Hepatocyte (in vitro differentiated cells): ENCODE data around the gene DDX10. TPM values are rescaled to one million over a fixed set of nuclear protein-coding genes. Genes with fewer than 3 reads are reported as not detected.

ENCODE experiments used
- DNase-seq: peaks from one replicate; pipeline ENCODE4 v3.0.0-alpha.2; 2016; ENCODE audit warnings: low spot score
- H2AFZ ChIP-seq: fragments of 200-600 bp; sonication (generic); 2 replicates; pipeline ENCODE4 v1.6.0; 2016; ENCODE audit warnings: antibody characterized with exemption, mild to moderate bottlenecking
- H3K27ac ChIP-seq: fragments of 200-600 bp; sonication (generic); 2 replicates; pipeline ENCODE4 v1.5.1; 2016; ENCODE audit warnings: mild to moderate bottlenecking
- H3K27me3 ChIP-seq: fragments of 200-600 bp; sonication (generic); 2 replicates; pipeline ENCODE4 v1.6.1; 2016
- H3K36me3 ChIP-seq: fragments of 200-600 bp; sonication (generic); replicated peaks from 2 replicates; pipeline ENCODE4 v1.5.1; 2016; ENCODE audit warnings: low read depth; ENCODE audit not compliant: insufficient read depth
- H3K4me1 ChIP-seq: fragments of 200-600 bp; sonication (generic); 2 replicates; pipeline ENCODE4 v1.5.1; 2016; ENCODE audit warnings: mild to moderate bottlenecking, moderate library complexity; ENCODE audit not compliant: insufficient read depth
- H3K4me2 ChIP-seq: fragments of 200-600 bp; sonication (generic); 2 replicates; pipeline ENCODE4 v1.6.0; 2016
- H3K4me3 ChIP-seq: fragments of 200-600 bp; sonication (generic); 2 replicates; pipeline ENCODE4 v1.5.1; 2016; ENCODE audit warnings: mild to moderate bottlenecking
- H3K79me2 ChIP-seq: fragments of 200-600 bp; sonication (generic); 2 replicates; pipeline ENCODE4 v1.6.0; 2017; ENCODE audit warnings: mild to moderate bottlenecking
- H3K9me2 ChIP-seq: fragments of 200-600 bp; sonication (generic); replicated peaks from 2 replicates; pipeline ENCODE4 v1.6.0; 2017; ENCODE audit warnings: mild to moderate bottlenecking; ENCODE audit not compliant: insufficient read depth
- H3K9me3 ChIP-seq: fragments of 200-600 bp; sonication (generic); 2 replicates; pipeline ENCODE4 v1.5.1; 2016; ENCODE audit warnings: low read depth, mild to moderate bottlenecking
- H4K20me1 ChIP-seq: fragments of 200-600 bp; sonication (generic); 2 replicates; pipeline ENCODE4 v1.6.0; 2016; ENCODE audit warnings: mild to moderate bottlenecking; ENCODE audit not compliant: insufficient read depth, poor library complexity, severe bottlenecking
- CTCF ChIP-seq: fragments of 200-600 bp; sonication (generic); IDR thresholded peaks from 2 replicates; pipeline ENCODE4 v1.5.1; 2016; ENCODE audit warnings: antibody characterized with exemption, mild to moderate bottlenecking; ENCODE audit not compliant: poor library complexity
- EZH2 ChIP-seq: fragments of 200-600 bp; sonication (generic); IDR thresholded peaks from 2 replicates; pipeline ENCODE4 v1.6.1; 2016; ENCODE audit warnings: antibody characterized with exemption, mild to moderate bottlenecking, borderline replicate concordance
- EZH2phosphoT487 ChIP-seq: fragments of 200-600 bp; sonication (generic); IDR thresholded peaks from one replicate; pipeline ENCODE4 v1.6.1; 2018; ENCODE audit warnings: antibody characterized with exemption, mild to moderate bottlenecking, low read depth, moderate library complexity; ENCODE audit not compliant: unreplicated experiment, severe bottlenecking
- WGBS: methylation state at CpG from one replicate; pipeline ENCODE4 v1.1.6; 2016; ENCODE audit warnings: low lambda C conversion rate; ENCODE audit errors: missing lambda C conversion rate; 5-methylcytosine and 5-hydroxymethylcytosine counted together
- polyA plus RNA-seq: library from polyadenylated mRNA; unstranded; fragments of >200 nt; fragmentation: Nextera tagmentation; extraction: Ambion mirVana; gene quantifications from 2 replicates; pipeline ENCODE4 v1.2.1, GENCODE V29; 2016
- total RNA-seq: library from RNA; depleted of rRNA; stranded (reverse); fragments of >200 nt; gene quantifications from 2 replicates; pipeline ENCODE4 v1.2.3, GENCODE V29; 2014

Gene DDX10
- total and polyA plus RNA-seq, 2 experiments from 2014 or later = 9.6 to 13.9 TPM

DNA sequence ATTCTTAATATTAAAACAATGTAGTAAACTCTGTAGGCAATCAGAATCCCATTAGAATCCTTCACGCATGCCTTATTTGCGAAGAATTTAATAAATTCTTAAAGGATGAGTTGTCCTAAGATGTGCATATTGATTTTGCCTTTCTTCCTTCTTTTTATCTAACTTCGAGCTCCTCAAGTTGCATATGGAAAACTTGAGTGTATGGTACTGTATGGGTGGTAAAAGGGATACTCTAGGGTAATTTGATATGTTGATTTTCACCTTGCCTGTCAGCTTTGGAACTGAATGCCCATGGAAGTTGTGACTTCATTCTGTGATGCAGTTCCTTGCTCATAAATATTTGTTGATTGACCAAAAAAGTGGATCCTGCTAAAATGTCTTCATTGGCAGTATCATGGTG is 193.8 kb downstream of the DDX10 start:
- Histone ChIP-seq H3K4me3 (no peak overlapping the region), H3K36me3 (no peaks in the 10 kb centered on the region), H3K4me1 (peaks cover 5% of the 10 kb centered on the region), H3K4me2 (no peak overlapping the region), H3K9me3 (no peaks in the 10 kb centered on the region), H3K27ac (no peak overlapping the region), H3K9me2 (no peaks in the 10 kb centered on the region), H2AFZ (no peak overlapping the region), H3K79me2 (no peaks in the 10 kb centered on the region), H4K20me1 (no peaks in the 10 kb centered on the region), H3K27me3 (no peaks in the 10 kb centered on the region)
- 95% methylated on average over 3 of the region's 3 CpGs for WGBS
- no peak for DNase-seq
- TF ChIP-seq CTCF (no peak), EZH2 (no peak), EZH2phosphoT487 (no peak)

- H3K4me1 ChIP-seq = no peaks in the 10 kb centered on the region
- TF ChIP-seq EZH2phosphoT487 = no peak
- no peak for TF ChIP-seq EZH2
- TF ChIP-seq CTCF = no peak
- no peaks in the 10 kb centered on the region for H3K27me3 ChIP-seq
- no peak overlapping the region for H2AFZ ChIP-seq
- no peaks in the 10 kb centered on the region for H4K20me1 ChIP-seq
- WGBS = 70% methylated on average over 1 of the region's 1 CpG
- H3K36me3 ChIP-seq = no peaks in the 10 kb centered on the region
- no peak for DNase-seq
- H3K9me3 ChIP-seq = no peaks in the 10 kb centered on the region
- no peak overlapping the region for H3K4me2 ChIP-seq
- no peak overlapping the region for H3K27ac ChIP-seq
- H3K9me2 ChIP-seq = no peaks in the 10 kb centered on the region
- no peaks in the 10 kb centered on the region for H3K79me2 ChIP-seq
- H3K4me3 ChIP-seq = no peak overlapping the region
These were observed 194.6 kb downstream of the DDX10 start for GRCh38 chr11:108859510-108859909.

GRCh38 chr11:108863528-108863927 is 198.7 kb downstream of the DDX10 start:
- H3K4me2 ChIP-seq = no peak overlapping the region
- no peaks in the 10 kb centered on the region for H3K36me3 ChIP-seq
- DNase-seq = no peak
- WGBS = 70% methylated on average over 1 of the region's 1 CpG
- H2AFZ ChIP-seq = no peak overlapping the region
- H3K4me3 ChIP-seq = no peak overlapping the region
- no peaks in the 10 kb centered on the region for H3K79me2 ChIP-seq
- TF ChIP-seq EZH2phosphoT487 = no peak
- TF ChIP-seq EZH2 = no peak
- no peak for TF ChIP-seq CTCF
- no peaks in the 10 kb centered on the region for H3K4me1 ChIP-seq
- no peaks in the 10 kb centered on the region for H4K20me1 ChIP-seq
- H3K27ac ChIP-seq = no peak overlapping the region
- no peaks in the 10 kb centered on the region for H3K27me3 ChIP-seq
- no peaks in the 10 kb centered on the region for H3K9me3 ChIP-seq
- no peaks in the 10 kb centered on the region for H3K9me2 ChIP-seq

DNA sequence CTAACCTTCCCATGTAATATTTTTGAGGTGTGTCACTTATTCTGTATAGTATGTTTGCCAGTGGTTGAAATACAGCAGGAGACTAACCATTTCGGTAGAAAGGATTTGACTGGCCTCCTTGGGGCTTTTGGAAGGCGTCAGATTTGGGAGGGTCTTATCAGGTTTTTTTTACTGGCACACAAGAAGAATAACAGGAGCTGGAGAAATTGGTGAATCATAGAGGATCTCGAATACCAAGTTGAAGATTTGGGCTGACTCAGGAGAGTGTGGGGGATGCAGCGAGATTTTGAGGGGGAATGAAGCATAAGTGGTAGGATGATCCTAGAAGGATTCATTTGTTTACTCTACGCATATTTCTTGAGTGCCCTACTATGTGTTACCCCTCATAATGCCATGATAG is 200.5 kb downstream of the DDX10 start:
- no peak overlapping the region for H3K4me2 ChIP-seq
- no peak overlapping the region for H2AFZ ChIP-seq
- no peaks in the 10 kb centered on the region for H4K20me1 ChIP-seq
- no peak for DNase-seq
- H3K4me3 ChIP-seq = no peak overlapping the region
- no peak for TF ChIP-seq EZH2
- TF ChIP-seq CTCF = no peak
- no peak for TF ChIP-seq EZH2phosphoT487
- H3K36me3 ChIP-seq = no peaks in the 10 kb centered on the region
- no peaks in the 10 kb centered on the region for H3K79me2 ChIP-seq
- no peaks in the 10 kb centered on the region for H3K9me2 ChIP-seq
- no peak overlapping the region for H3K27ac ChIP-seq
- H3K27me3 ChIP-seq = no peaks in the 10 kb centered on the region
- 91% methylated on average over 5 of the region's 5 CpGs for WGBS
- no peaks in the 10 kb centered on the region for H3K9me3 ChIP-seq
- peaks cover 6% of the 10 kb centered on the region for H3K4me1 ChIP-seq
